B cell (primary cell): ENCODE measurements around the gene BTN2A1. TPM values are rescaled to one million over a fixed set of nuclear protein-coding genes. Genes with fewer than 3 reads are reported as not detected.
A peak's percentile ranks its signal among the peaks of the same experiment; 100 is the strongest.
"Not testable (repeated sequence)": the region's sequence is repeated elsewhere in the genome, so short reads cannot be mapped to it uniquely, and the experiment has no call there.

ENCODE experiments used
- ATAC-seq: fragments of 200-7000 bp; cut with Tn5 transposase; one replicate; pipeline ENCODE4 v1.10.0; 2021; ENCODE audit warnings: low read depth, mild to moderate bottlenecking, moderate number of reproducible peaks, moderate library complexity
- CTCF ChIA-PET: fragments of 350-600 bp; sonication (Branson Sonifier 250); formaldehyde crosslinking; loops from one replicate; lab custom pipeline; 2021; ENCODE audit warnings: antibody characterized with exemption, inconsistent platforms; lab: Charles Lee
- POLR2A ChIA-PET: fragments of 350-600 bp; sonication (Branson Sonifier 250); formaldehyde crosslinking; loops from one replicate; lab custom pipeline; 2021; ENCODE audit warnings: antibody characterized with exemption; lab: Charles Lee
- DNase-seq: peaks from one replicate; pipeline ENCODE4 v3.0.0; 2013
- H2AFZ ChIP-seq: 2 replicates; pipeline ENCODE4 v1.6.1; 2012; ENCODE audit warnings: mild to moderate bottlenecking, low read depth, low read length; ENCODE audit not compliant: insufficient read depth, poor library complexity, severe bottlenecking
- H3K27ac ChIP-seq, 2 donors: 1 replicate in 1 of 2; 2 replicates in 1 of 2; pipeline ENCODE4 v1.5.1; 2012 to 2013; ENCODE audit warnings: low read length in 2 of 2, mild to moderate bottlenecking in 2 of 2, moderate library complexity in 1 of 2
- H3K27me3 ChIP-seq, 4 experiments: fragments of 200-600 bp in 1 of 4; sonication (generic) in 1 of 4; replicated peaks in 1 of 4; 1 replicate in 2 of 4; 2 replicates in 2 of 4; pipeline versions ENCODE4 v1.6.1 to v1.7.0; 2013 to 2016; ENCODE audit warnings: low read length in 3 of 4, mild to moderate bottlenecking in 2 of 4, mixed read lengths in 1 of 4, moderate library complexity in 1 of 4; ENCODE audit not compliant: insufficient read depth in 4 of 4, control insufficient read depth in 3 of 4; ENCODE audit errors: control extremely low read depth in 1 of 4
- H3K36me3 ChIP-seq, 2 experiments: replicated peaks in 1 of 2; 1 replicate in 1 of 2; 2 replicates in 1 of 2; pipeline versions ENCODE4 v1.6.1 to v1.7.1; 2013; ENCODE audit warnings: low read length in 1 of 2; ENCODE audit not compliant: insufficient read depth in 2 of 2, control insufficient read depth in 1 of 2; ENCODE audit errors: control extremely low read depth in 1 of 2, extremely low read depth in 1 of 2
- H3K4me1 ChIP-seq, 2 donors: fragments of 200-600 bp in 1 of 2; sonication (generic) in 1 of 2; 1 replicate in 1 of 2; 2 replicates in 1 of 2; pipeline versions ENCODE4 v1.5.1 to v1.6.1; 2013 to 2017; ENCODE audit warnings: low read length in 2 of 2; ENCODE audit not compliant: control insufficient read depth in 2 of 2, insufficient read depth in 2 of 2
- H3K4me2 ChIP-seq: replicated peaks from 2 replicates; pipeline ENCODE3; 2012; ENCODE audit warnings: mild to moderate bottlenecking, low read depth, low read length; ENCODE audit not compliant: poor library complexity, severe bottlenecking
- H3K4me3 ChIP-seq, 5 experiments: fragments of 200-600 bp in 1 of 5; sonication (generic) in 1 of 5; 1 replicate in 3 of 5; 2 replicates in 2 of 5; pipeline versions ENCODE4 v1.5.1 to v1.7.0; 2011 to 2016; ENCODE audit warnings: low read length in 4 of 5, mild to moderate bottlenecking in 4 of 5, low read depth in 2 of 5, control low read depth in 1 of 5, moderate library complexity in 1 of 5; ENCODE audit not compliant: insufficient read depth in 1 of 5; ENCODE audit errors: control extremely low read depth in 1 of 5, extremely low read depth in 1 of 5
- H3K79me2 ChIP-seq: fragments of 200-600 bp; sonication (generic); one replicate; pipeline ENCODE4 v1.6.0; 2016; ENCODE audit warnings: low read length; ENCODE audit not compliant: control insufficient read depth, insufficient read depth
- H3K9ac ChIP-seq: fragments of 200-600 bp; sonication (generic); 2 replicates; pipeline ENCODE4 v1.6.1; 2017; ENCODE audit warnings: mild to moderate bottlenecking, low read length, moderate library complexity
- H3K9me3 ChIP-seq, 3 donors: one replicate each; pipeline versions ENCODE4 v1.6.1 to v1.7.1; 2013; ENCODE audit warnings: low read length in 2 of 3; ENCODE audit not compliant: control insufficient read depth in 2 of 3, insufficient read depth in 1 of 3; ENCODE audit errors: control extremely low read depth in 1 of 3
- H4K20me1 ChIP-seq: 2 replicates; pipeline ENCODE4 v1.6.0; 2012; ENCODE audit warnings: mild to moderate bottlenecking, low read length; ENCODE audit not compliant: insufficient read depth, control insufficient read depth, poor library complexity, severe bottlenecking
- H3K27ac Mint-ChIP-seq: one replicate; pipeline ENCODE4 v1.8.0; 2021; ENCODE audit warnings: mixed read lengths
- H3K27me3 Mint-ChIP-seq: one replicate; pipeline ENCODE4 v1.8.0; 2021; ENCODE audit warnings: mixed read lengths
- H3K4me1 Mint-ChIP-seq: one replicate; pipeline ENCODE4 v1.8.0; 2021; ENCODE audit warnings: mixed read lengths
- H3K4me3 Mint-ChIP-seq: one replicate; pipeline ENCODE4 v1.8.0; 2021; ENCODE audit warnings: mixed read lengths
- H3K9me3 Mint-ChIP-seq: one replicate; pipeline ENCODE4 v1.8.0; 2022; ENCODE audit warnings: mixed read lengths; ENCODE audit not compliant: insufficient read depth
- CTCF ChIP-seq: fragments of 200-600 bp; IDR thresholded peaks from one replicate; pipeline ENCODE4 v1.8.0; 2022; ENCODE audit warnings: antibody characterized with exemption, mild to moderate bottlenecking
- EZH2 ChIP-seq: IDR thresholded peaks from 2 replicates; pipeline ENCODE4 v1.6.1; 2012; ENCODE audit warnings: borderline replicate concordance, low read depth, mild to moderate bottlenecking, moderate library complexity, low read length; ENCODE audit not compliant: insufficient read depth, poor library complexity, severe bottlenecking
- WGBS: methylation state at CpG from one replicate; pipeline ENCODE4 v1.1.5; 2013; ENCODE audit warnings: missing lambda C conversion rate; ENCODE audit not compliant: insufficient coverage; 5-methylcytosine and 5-hydroxymethylcytosine counted together
- intact Hi-C: fragments of 100-400 bp; cut with micrococcal nuclease; formaldehyde crosslinking; loops from one replicate; pipeline ENCODE4 v1.10.0; 2022
- polyA plus RNA-seq: library from polyadenylated mRNA; depleted of rRNA; stranded (reverse); fragments of >200 nt; gene quantifications from 2 replicates; pipeline ENCODE4 v1.2.3, GENCODE V29; 2012
- total RNA-seq, 2 donors: library from RNA; stranded (reverse); fragments of 120-200 nt in 1 of 2; gene quantifications; 1 replicate in 1 of 2; 2 replicates in 1 of 2; pipeline versions ENCODE4 v1.2.3 to v1.2.4, GENCODE V29; 2013 to 2022

BTN2A1 gene
- total and polyA plus RNA-seq, 2 donors (not counting 1 experiment from before 2014, with no cell fraction given) = 55.1 to 69.6 TPM

GRCh38 chr6:26418795-26419194 is 39.0 kb upstream of the BTN2A1 start:
- H3K4me3 ChIP-seq, intact Hi-C loops, H3K36me3 ChIP-seq, H3K79me2 ChIP-seq, ATAC-seq, H3K4me2 ChIP-seq, H2AFZ ChIP-seq, H4K20me1 ChIP-seq, H3K27me3 ChIP-seq, H3K9ac ChIP-seq, H3K27me3 Mint-ChIP-seq, POLR2A ChIA-PET, H3K4me3 Mint-ChIP-seq, DNase-seq, H3K9me3 Mint-ChIP-seq, H3K27ac Mint-ChIP-seq, H3K27ac ChIP-seq: not testable (repeated sequence)
- H3K4me1 Mint-ChIP-seq = peaks cover 19% of the 10 kb centered on the region
- Histone ChIP-seq H3K4me1 (peaks cover 18 to 25% of the 10 kb centered on the region in 2 donors), H3K9me3 (peaks cover 4 to 20% (median 8%) of the 10 kb centered on the region in 3 donors)
- CTCF ChIA-PET = interaction anchor here (1.2 kb wide), 1 partner anchor 14 kb away, joined by 3 read pairs; no protein-coding TSS in a partner anchor
- 100% methylated on average over 2 of the region's 3 CpGs for WGBS

- no peaks in the 10 kb centered on the region for H3K27me3 ChIP-seq
- CTCF ChIA-PET = interaction anchor here (0.9 to 1.3 kb wide), 4 partner anchors 15 to 79 kb away, joined by 4 to 5 read pairs (median 4); no protein-coding TSS in a partner anchor
- H3K4me1 ChIP-seq = peaks cover 6 to 14% of the 10 kb centered on the region in 2 donors
- Mint-ChIP-seq H3K9me3 (peaks cover 7% of the 10 kb centered on the region), H3K27me3 (no peaks in the 10 kb centered on the region), H3K4me3 (no peak overlapping the region), H3K4me1 (peaks cover 5% of the 10 kb centered on the region), H3K27ac (no peak overlapping the region)
- TF ChIP-seq EZH2 (no peak), CTCF (peak; percentile 68)
- peak overlapping the region; percentile 88 for H3K9ac ChIP-seq
- ATAC-seq (peak; percentile 53), DNase-seq (peak; percentile 67)
- intact Hi-C loops = loop anchor here (1.0 to 5.0 kb wide), 5 partner anchors 18 to 118 kb away; partner anchors contain the start of genes BTN2A1, BTN2A2, BTN3A1 and BTN3A3
- peak overlapping the region; percentile 85 to 97 (median 95) for H3K4me3 ChIP-seq
- no peaks in the 10 kb centered on the region for H4K20me1 ChIP-seq
- peak overlapping the region; percentile 72 for H3K4me2 ChIP-seq
- POLR2A ChIA-PET = interaction anchor here (0.6 to 1.0 kb wide), 2 partner anchors 14 to 46 kb away, joined by 4 to 14 read pairs; no protein-coding TSS in a partner anchor
- WGBS = 78% methylated on average over 3 of the region's 4 CpGs
- H3K79me2 ChIP-seq = no peaks in the 10 kb centered on the region
- H3K9me3 ChIP-seq = peaks cover 4 to 20% (median 8%) of the 10 kb centered on the region in 3 donors
- H3K27ac ChIP-seq = peak overlapping the region in 1 of 2 donors; percentile 70
- H2AFZ ChIP-seq = peak overlapping the region; percentile 97
- peaks cover 0 to 3% of the 10 kb centered on the region in 2 experiments for H3K36me3 ChIP-seq
Measured at GRCh38 chr6:26420688-26421171, 37.0 kb upstream of the BTN2A1 start.
